CD4-positive, CD25-positive, alpha-beta regulatory T cell (primary cell): ENCODE measurements around the gene KRTAP24-1. TPM values are rescaled to one million over a fixed set of nuclear protein-coding genes. Genes with fewer than 3 reads are reported as not detected.

Experiments used
- ATAC-seq, 2 donors: fragments of 150-1000 bp; cut with Tn5 transposase; one replicate each; pipeline ENCODE4 v1.10.0; 2021; ENCODE audit warnings: low read depth in 2 of 2, moderate number of reproducible peaks in 2 of 2, moderate library complexity in 1 of 2
- DNase-seq, 3 donors: peaks; one replicate each; pipeline versions ENCODE4 v3.0.0 to v3.0.0-alpha.2; 2012 to 2022; ENCODE audit warnings: mixed read lengths in 1 of 3
- H3K27ac ChIP-seq: one replicate; pipeline ENCODE4 v1.7.0; 2013; ENCODE audit warnings: mild to moderate bottlenecking, low read length; ENCODE audit not compliant: insufficient read depth, poor library complexity, severe bottlenecking
- H3K27me3 ChIP-seq: one replicate; pipeline ENCODE4 v1.7.0; 2013; ENCODE audit warnings: low read length; ENCODE audit not compliant: control insufficient read depth, insufficient read depth
- H3K36me3 ChIP-seq: one replicate; pipeline ENCODE4 v1.7.0; 2013; ENCODE audit warnings: mild to moderate bottlenecking, low read length, moderate library complexity; ENCODE audit not compliant: control insufficient read depth, insufficient read depth
- H3K4me1 ChIP-seq: 2 replicates; pipeline ENCODE4 v1.7.0; 2013; ENCODE audit warnings: mild to moderate bottlenecking, low read length; ENCODE audit not compliant: insufficient read depth, control insufficient read depth, poor library complexity, severe bottlenecking
- H3K4me3 ChIP-seq: one replicate; pipeline ENCODE4 v1.7.0; 2013; ENCODE audit warnings: low read depth, mild to moderate bottlenecking, low read length, moderate library complexity
- H3K9me3 ChIP-seq, 2 experiments: 1 replicate in 1 of 2; 2 replicates in 1 of 2; pipeline ENCODE4 v1.7.0; 2013; ENCODE audit warnings: low read length in 2 of 2, mild to moderate bottlenecking in 1 of 2, moderate library complexity in 1 of 2; ENCODE audit not compliant: control insufficient read depth in 2 of 2
- H3K27ac Mint-ChIP-seq, 3 donors: one replicate each; pipeline ENCODE4 v1.8.0; 2020 to 2022; ENCODE audit warnings: mild to moderate bottlenecking in 3 of 3, mixed read lengths in 3 of 3, moderate library complexity in 2 of 3
- H3K27me3 Mint-ChIP-seq: one replicate; pipeline ENCODE4 v1.8.0; 2022; ENCODE audit warnings: mild to moderate bottlenecking, mixed read lengths
- H3K36me3 Mint-ChIP-seq: one replicate; pipeline ENCODE4 v1.8.0; 2020; ENCODE audit warnings: mixed read lengths
- H3K4me1 Mint-ChIP-seq, 4 donors: one replicate each; pipeline ENCODE4 v1.8.0; 2020 to 2022; ENCODE audit warnings: mixed read lengths in 4 of 4, mild to moderate bottlenecking in 1 of 4
- H3K4me3 Mint-ChIP-seq, 4 donors: one replicate each; pipeline ENCODE4 v1.8.0; 2020 to 2022; ENCODE audit warnings: mild to moderate bottlenecking in 4 of 4, mixed read lengths in 4 of 4, moderate library complexity in 3 of 4
- H3K9me3 Mint-ChIP-seq, 7 donors: one replicate each; pipeline ENCODE4 v1.8.0; 2020 to 2022; ENCODE audit warnings: mixed read lengths in 7 of 7, mild to moderate bottlenecking in 3 of 7, moderate library complexity in 2 of 7
- polyA plus RNA-seq, 4 donors: library from polyadenylated mRNA; unstranded; fragments of 300-500 nt; fragmentation: Illumina TruSeq; gene quantifications; one replicate each; pipeline ENCODE4 v1.2.3, GENCODE V29; 2021
- total RNA-seq: library from RNA; stranded (reverse); gene quantifications from one replicate; pipeline ENCODE4 v1.2.3, GENCODE V29; 2022

KRTAP24-1 gene
- total RNA-seq (not detected), polyA plus RNA-seq (not detected)

GRCh38 chr21:30282850-30283249 lies at the start of gene KRTAP24-1:
TSS of gene KRTAP24-1 (minus strand) at chr21:30282950. CDS start at chr21:30282932, 18 bp downstream.
- Histone ChIP-seq H3K9me3 (no peaks in the 10 kb centered on the region), H3K4me3 (no peak within 1 kb of the TSS), H3K4me1 (no peaks in the 10 kb centered on the region), H3K27me3 (no peaks in the 10 kb centered on the region), H3K27ac (no peak within 1 kb of the TSS), H3K36me3 (no peaks in the 10 kb centered on the region)
- H3K36me3 Mint-ChIP-seq = no peaks in the 10 kb centered on the region
- no peak for DNase-seq
- peaks cover 0 to 1% (median 0%) of the 10 kb centered on the region in 7 donors for H3K9me3 Mint-ChIP-seq
- H3K4me1 Mint-ChIP-seq = no peaks in the 10 kb centered on the region
- H3K27ac Mint-ChIP-seq = no peak within 1 kb of the TSS
- ATAC-seq = no peak
- no peak within 1 kb of the TSS for H3K4me3 Mint-ChIP-seq
- peaks cover 4% of the 10 kb centered on the region for H3K27me3 Mint-ChIP-seq

GRCh38 chr21:30329203-30329875 lies 46.6 kb upstream of the KRTAP24-1 start:
- Mint-ChIP-seq H3K27ac (no peak overlapping the region), H3K4me1 (no peaks in the 10 kb centered on the region), H3K4me3 (no peak overlapping the region), H3K9me3 (peaks cover 0 to 4% (median 0%) of the 10 kb centered on the region in 7 donors), H3K36me3 (no peaks in the 10 kb centered on the region), H3K27me3 (no peaks in the 10 kb centered on the region)
- ATAC-seq (no peak), DNase-seq (no peak)
- Histone ChIP-seq H3K27me3 (no peaks in the 10 kb centered on the region), H3K4me1 (no peaks in the 10 kb centered on the region), H3K9me3 (peaks cover 3 to 8% of the 10 kb centered on the region in 2 experiments), H3K36me3 (no peaks in the 10 kb centered on the region), H3K27ac (no peak overlapping the region), H3K4me3 (no peak overlapping the region)

GRCh38 chr21:30326390-30326789 lies 43.6 kb upstream of the KRTAP24-1 start:
- H3K27me3 ChIP-seq = no peaks in the 10 kb centered on the region
- Mint-ChIP-seq H3K4me1 (no peaks in the 10 kb centered on the region), H3K27me3 (no peaks in the 10 kb centered on the region), H3K36me3 (no peaks in the 10 kb centered on the region), H3K27ac (no peak overlapping the region), H3K9me3 (peaks cover 0 to 4% (median 2%) of the 10 kb centered on the region in 7 donors), H3K4me3 (no peak overlapping the region)
- H3K4me3 ChIP-seq = no peak overlapping the region
- no peak for DNase-seq
- peaks cover 3 to 8% of the 10 kb centered on the region in 2 experiments for H3K9me3 ChIP-seq
- H3K4me1 ChIP-seq = no peaks in the 10 kb centered on the region
- no peak overlapping the region for H3K27ac ChIP-seq
- ATAC-seq = no peak
- no peaks in the 10 kb centered on the region for H3K36me3 ChIP-seq

- no peaks in the 10 kb centered on the region for H3K27me3 Mint-ChIP-seq
- Histone ChIP-seq H3K36me3 (no peaks in the 10 kb centered on the region), H3K27me3 (no peaks in the 10 kb centered on the region), H3K4me3 (no peak within 1 kb of the TSS), H3K4me1 (no peaks in the 10 kb centered on the region), H3K27ac (no peak within 1 kb of the TSS), H3K9me3 (no peaks in the 10 kb centered on the region)
- H3K4me1 Mint-ChIP-seq = no peaks in the 10 kb centered on the region
- no peaks in the 10 kb centered on the region for H3K36me3 Mint-ChIP-seq
- ATAC-seq (no peak), DNase-seq (no peak)
- no peak within 1 kb of the TSS for H3K27ac Mint-ChIP-seq
- no peak within 1 kb of the TSS for H3K4me3 Mint-ChIP-seq
- H3K9me3 Mint-ChIP-seq = peaks cover 0 to 6% (median 1%) of the 10 kb centered on the region in 7 donors
These were observed 37.5 kb upstream of the KRTAP24-1 start, which contains the start of gene KRTAP26-1 for GRCh38 chr21:30320215-30320614. TSS of gene KRTAP26-1 (minus strand) at chr21:30320315. CDS start at chr21:30320035, 280 bp downstream.

GRCh38 chr21:30315701-30316100 lies 33.0 kb upstream of the KRTAP24-1 start:
- no peaks in the 10 kb centered on the region for H3K36me3 Mint-ChIP-seq
- no peaks in the 10 kb centered on the region for H3K36me3 ChIP-seq
- no peaks in the 10 kb centered on the region for H3K27me3 ChIP-seq
- H3K4me3 Mint-ChIP-seq = no peak overlapping the region
- no peaks in the 10 kb centered on the region for H3K4me1 Mint-ChIP-seq
- H3K27ac Mint-ChIP-seq = no peak overlapping the region
- H3K4me3 ChIP-seq = no peak overlapping the region
- H3K9me3 ChIP-seq = no peaks in the 10 kb centered on the region
- H3K9me3 Mint-ChIP-seq = peaks cover 0 to 6% (median 0%) of the 10 kb centered on the region in 7 donors
- no peaks in the 10 kb centered on the region for H3K4me1 ChIP-seq
- DNase-seq = no peak
- no peak overlapping the region for H3K27ac ChIP-seq
- ATAC-seq = no peak
- no peaks in the 10 kb centered on the region for H3K27me3 Mint-ChIP-seq

- Histone ChIP-seq H3K36me3 (no peaks in the 10 kb centered on the region), H3K4me1 (no peaks in the 10 kb centered on the region), H3K9me3 (no peaks in the 10 kb centered on the region), H3K27ac (no peak overlapping the region), H3K27me3 (no peaks in the 10 kb centered on the region), H3K4me3 (no peak overlapping the region)
- no peak overlapping the region for H3K27ac Mint-ChIP-seq
- no peak for ATAC-seq
- H3K36me3 Mint-ChIP-seq = no peaks in the 10 kb centered on the region
- H3K9me3 Mint-ChIP-seq = peaks cover 0 to 8% (median 2%) of the 10 kb centered on the region in 7 donors
- H3K4me3 Mint-ChIP-seq = no peak overlapping the region
- DNase-seq = no peak
- no peaks in the 10 kb centered on the region for H3K4me1 Mint-ChIP-seq
- H3K27me3 Mint-ChIP-seq = no peaks in the 10 kb centered on the region
These were observed 24.1 kb upstream of the KRTAP24-1 start for GRCh38 chr21:30306884-30307283.

- no peaks in the 10 kb centered on the region for H3K27me3 Mint-ChIP-seq
- Histone ChIP-seq H3K4me1 (no peaks in the 10 kb centered on the region), H3K27ac (no peak overlapping the region), H3K36me3 (no peaks in the 10 kb centered on the region), H3K27me3 (no peaks in the 10 kb centered on the region), H3K4me3 (no peak overlapping the region), H3K9me3 (no peaks in the 10 kb centered on the region)
- no peak overlapping the region for H3K4me3 Mint-ChIP-seq
- peaks cover 2 to 19% (median 6%) of the 10 kb centered on the region in 7 donors for H3K9me3 Mint-ChIP-seq
- ATAC-seq (no peak), DNase-seq (no peak)
- H3K4me1 Mint-ChIP-seq = no peaks in the 10 kb centered on the region
- no peak overlapping the region for H3K27ac Mint-ChIP-seq
- no peaks in the 10 kb centered on the region for H3K36me3 Mint-ChIP-seq
These were observed 22.4 kb upstream of the KRTAP24-1 start for GRCh38 chr21:30305136-30305535.

GRCh38 chr21:30289215-30289614 lies 6.5 kb upstream of the KRTAP24-1 start, which contains the start of gene KRTAP25-1:
TSS of gene KRTAP25-1 (minus strand) at chr21:30289514. CDS start at chr21:30289490, 24 bp downstream.
- Histone ChIP-seq H3K36me3 (no peaks in the 10 kb centered on the region), H3K27ac (no peak within 1 kb of the TSS), H3K9me3 (no peaks in the 10 kb centered on the region), H3K4me3 (no peak within 1 kb of the TSS), H3K27me3 (no peaks in the 10 kb centered on the region), H3K4me1 (no peaks in the 10 kb centered on the region)
- ATAC-seq (no peak), DNase-seq (no peak)
- Mint-ChIP-seq H3K27me3 (no peaks in the 10 kb centered on the region), H3K9me3 (peaks cover 0 to 4% (median 0%) of the 10 kb centered on the region in 7 donors), H3K36me3 (no peaks in the 10 kb centered on the region), H3K27ac (no peak within 1 kb of the TSS), H3K4me1 (no peaks in the 10 kb centered on the region), H3K4me3 (no peak within 1 kb of the TSS)
